WTC11 (cell line): Measurements from ENCODE around the gene CIBAR2. TPM values are rescaled to one million over a fixed set of nuclear protein-coding genes. Genes with fewer than 3 reads are reported as not detected.

Experiments used
- ATAC-seq: fragments of 200-7000 bp; cut with Tn5 transposase; 2 replicates; pipeline ENCODE4 v1.10.0; 2021; ENCODE audit warnings: mild to moderate bottlenecking, moderate library complexity
- CTCF ChIA-PET: fragments of 300-600 bp; sonication (Branson Sonifier 250); formaldehyde crosslinking; loops from one replicate; lab custom pipeline; 2021; ENCODE audit warnings: antibody characterized with exemption; lab: Charles Lee
- POLR2A ChIA-PET: fragments of 350-600 bp; sonication (Branson Sonifier 250); formaldehyde crosslinking; loops from one replicate; lab custom pipeline; 2021; ENCODE audit warnings: antibody characterized with exemption; lab: Charles Lee
- DNase-seq: peaks from one replicate; pipeline ENCODE4 v3.0.0; 2021; ENCODE audit warnings: low spot score
- H3K27ac Mint-ChIP-seq: 2 replicates; pipeline ENCODE4 v1.8.0; 2021; ENCODE audit warnings: mixed read lengths
- H3K27me3 Mint-ChIP-seq: 2 replicates; pipeline ENCODE4 v1.8.0; 2021; ENCODE audit warnings: low read depth, mild to moderate bottlenecking, moderate library complexity, mixed read lengths
- H3K36me3 Mint-ChIP-seq: 2 replicates; pipeline ENCODE4 v1.8.0; 2021; ENCODE audit warnings: mixed read lengths
- H3K4me1 Mint-ChIP-seq: 2 replicates; pipeline ENCODE4 v1.8.0; 2022; ENCODE audit warnings: mixed read lengths
- H3K4me3 Mint-ChIP-seq: 2 replicates; pipeline ENCODE4 v1.8.0; 2021; ENCODE audit warnings: mild to moderate bottlenecking, moderate library complexity, mixed read lengths
- H3K9me3 Mint-ChIP-seq: 2 replicates; pipeline ENCODE4 v1.8.0; 2021; ENCODE audit warnings: mixed read lengths
- CREB1 ChIP-seq: sonication (generic); formaldehyde crosslinking; IDR thresholded peaks from 2 replicates; pipeline ENCODE4 v1.8.0; 2023; ENCODE audit warnings: mild to moderate bottlenecking, missing genetic modification reagents
- ELF4 ChIP-seq: sonication (generic); formaldehyde crosslinking; IDR thresholded peaks from 2 replicates; pipeline ENCODE4 v1.8.1; 2022; ENCODE audit warnings: low read depth, mild to moderate bottlenecking, moderate library complexity, missing genetic modification reagents
- FOXJ3 ChIP-seq: sonication (generic); formaldehyde crosslinking; IDR thresholded peaks from 2 replicates; pipeline ENCODE4 v1.9.0; 2021; ENCODE audit warnings: missing genetic modification reagents, mild to moderate bottlenecking, borderline replicate concordance
- FOXP1 ChIP-seq: sonication (generic); formaldehyde crosslinking; IDR thresholded peaks from 2 replicates; pipeline ENCODE4 v1.8.0; 2022; ENCODE audit warnings: missing genetic modification reagents, mild to moderate bottlenecking, moderate library complexity, borderline replicate concordance
- GTF2I ChIP-seq: fragments of 250-450 bp; sonication (Bioruptor Pico); conservative IDR thresholded peaks from 2 replicates; pipeline ENCODE4 v1.4.0; 2021; ENCODE audit warnings: mild to moderate bottlenecking
- IRF2 ChIP-seq: sonication (generic); formaldehyde crosslinking; IDR thresholded peaks from 2 replicates; pipeline ENCODE4 v1.8.0; 2022; ENCODE audit warnings: low read depth, missing genetic modification reagents, borderline replicate concordance
- JUN ChIP-seq: sonication (generic); formaldehyde crosslinking; IDR thresholded peaks from 2 replicates; pipeline ENCODE4 v1.8.0; 2023; ENCODE audit warnings: mild to moderate bottlenecking, missing genetic modification reagents
- NFE2L1 ChIP-seq: sonication (generic); formaldehyde crosslinking; IDR thresholded peaks from 2 replicates; pipeline ENCODE4 v1.8.1; 2023; ENCODE audit warnings: missing genetic modification reagents
- ZNF121 ChIP-seq: sonication (generic); formaldehyde crosslinking; IDR thresholded peaks from 2 replicates; pipeline ENCODE4 v1.8.0; 2023; ENCODE audit warnings: missing genetic modification reagents
- ZNF219 ChIP-seq: sonication (generic); formaldehyde crosslinking; IDR thresholded peaks from 2 replicates; pipeline ENCODE4 v1.8.0; 2023; ENCODE audit warnings: missing genetic modification reagents, mild to moderate bottlenecking, borderline replicate concordance
- ZNF263 ChIP-seq: sonication (generic); formaldehyde crosslinking; IDR thresholded peaks from 2 replicates; pipeline ENCODE4 v1.8.1; 2022; ENCODE audit warnings: low read depth, mild to moderate bottlenecking, moderate library complexity, missing genetic modification reagents
- ZNF416 ChIP-seq: fragments of 250-450 bp; sonication (Bioruptor Pico); IDR thresholded peaks from 2 replicates; pipeline ENCODE4 v1.9.0; 2021; ENCODE audit warnings: mild to moderate bottlenecking, inconsistent platforms
- total RNA-seq: library from RNA; stranded (reverse); gene quantifications from 3 replicates; pipeline ENCODE4 v1.2.3, GENCODE V29; 2021
- TF ChIP-seq, protein P1 (sequence below): fragments of 250-450 bp; sonication (Bioruptor Pico); conservative IDR thresholded peaks from 2 replicates; pipeline ENCODE4 v1.9.0; 2021; ENCODE audit warnings: mild to moderate bottlenecking
- TF ChIP-seq, protein P2 (sequence below): sonication (generic); formaldehyde crosslinking; IDR thresholded peaks from 2 replicates; pipeline ENCODE4 v1.8.1; 2022; ENCODE audit warnings: missing genetic modification reagents, borderline replicate concordance
- TF ChIP-seq, protein P3 (sequence below): sonication (generic); formaldehyde crosslinking; conservative IDR thresholded peaks from 2 replicates; pipeline ENCODE4 v1.8.1; 2023; ENCODE audit warnings: mild to moderate bottlenecking, low read depth, missing genetic modification reagents, moderate library complexity
- TF ChIP-seq, protein P4 (sequence below): sonication (generic); formaldehyde crosslinking; IDR thresholded peaks from 2 replicates; pipeline ENCODE4 v1.8.0; 2022; ENCODE audit warnings: missing genetic modification reagents
- TF ChIP-seq, protein P5 (sequence below): sonication (generic); formaldehyde crosslinking; IDR thresholded peaks from 2 replicates; pipeline ENCODE4 v1.8.0; 2022; ENCODE audit warnings: mild to moderate bottlenecking, missing genetic modification reagents
- TF ChIP-seq, protein P6 (sequence below): sonication (generic); formaldehyde crosslinking; IDR thresholded peaks from 2 replicates; pipeline ENCODE4 v1.8.0; 2023; ENCODE audit warnings: missing genetic modification reagents
- TF ChIP-seq, protein P7 (sequence below): fragments of 250-450 bp; sonication (Bioruptor Pico); IDR thresholded peaks from 2 replicates; pipeline ENCODE4 v1.9.0; 2021; ENCODE audit warnings: mild to moderate bottlenecking
- TF ChIP-seq, protein P8 (sequence below): fragments of 250-450 bp; sonication (Bioruptor Pico); IDR thresholded peaks from 2 replicates; pipeline ENCODE4 v1.9.0; 2021; ENCODE audit warnings: mild to moderate bottlenecking, borderline replicate concordance

CIBAR2 gene
- total RNA-seq, 1 experiment from 2014 or later: not detected

DNA sequence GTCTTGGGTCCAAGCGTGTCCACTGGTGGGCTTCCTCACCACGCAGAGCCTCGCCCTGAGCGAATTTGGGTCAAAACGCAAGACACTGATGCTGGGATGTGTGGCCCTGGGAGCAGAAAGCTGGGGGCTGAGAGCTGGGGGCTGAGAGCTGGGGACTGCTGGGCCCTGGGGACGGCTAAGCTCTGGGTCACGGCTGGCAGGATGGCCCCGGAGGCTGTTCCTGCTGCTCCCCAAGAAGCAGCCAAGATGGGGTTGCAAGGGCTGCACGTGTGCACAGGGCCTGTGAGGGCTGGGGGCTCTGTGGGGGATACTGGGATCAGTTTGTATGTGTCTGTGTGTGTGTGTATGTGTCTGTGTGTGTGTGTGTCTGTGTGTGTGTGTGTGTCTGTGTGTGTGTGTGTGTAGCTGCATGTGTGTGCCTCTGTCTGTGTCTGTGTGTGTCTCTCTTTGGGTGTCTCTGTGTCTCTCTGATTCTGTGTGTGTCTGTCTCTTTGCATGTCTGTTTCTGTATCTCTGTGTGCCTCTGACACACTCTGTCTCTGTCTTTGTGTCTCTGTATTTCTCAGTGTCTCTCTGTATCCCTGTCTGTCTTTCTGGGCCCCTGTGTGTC is 38.2 kb upstream of the CIBAR2 start:
- Mint-ChIP-seq H3K4me3 (no peak overlapping the region), H3K27ac (peak overlapping the region; percentile 42; the same call in 1 of the 2 replicates), H3K27me3 (no peaks in the 10 kb centered on the region; the same call in 1 of the 2 replicates), H3K9me3 (no peaks in the 10 kb centered on the region), H3K4me1 (peaks cover 11% of the 10 kb centered on the region), H3K36me3 (no peaks in the 10 kb centered on the region)
- TF ChIP-seq FOXJ3 (CRISPR knock-in tag): no peak
- no peak for TF ChIP-seq ZNF219
- TF ChIP-seq, protein P1, sequence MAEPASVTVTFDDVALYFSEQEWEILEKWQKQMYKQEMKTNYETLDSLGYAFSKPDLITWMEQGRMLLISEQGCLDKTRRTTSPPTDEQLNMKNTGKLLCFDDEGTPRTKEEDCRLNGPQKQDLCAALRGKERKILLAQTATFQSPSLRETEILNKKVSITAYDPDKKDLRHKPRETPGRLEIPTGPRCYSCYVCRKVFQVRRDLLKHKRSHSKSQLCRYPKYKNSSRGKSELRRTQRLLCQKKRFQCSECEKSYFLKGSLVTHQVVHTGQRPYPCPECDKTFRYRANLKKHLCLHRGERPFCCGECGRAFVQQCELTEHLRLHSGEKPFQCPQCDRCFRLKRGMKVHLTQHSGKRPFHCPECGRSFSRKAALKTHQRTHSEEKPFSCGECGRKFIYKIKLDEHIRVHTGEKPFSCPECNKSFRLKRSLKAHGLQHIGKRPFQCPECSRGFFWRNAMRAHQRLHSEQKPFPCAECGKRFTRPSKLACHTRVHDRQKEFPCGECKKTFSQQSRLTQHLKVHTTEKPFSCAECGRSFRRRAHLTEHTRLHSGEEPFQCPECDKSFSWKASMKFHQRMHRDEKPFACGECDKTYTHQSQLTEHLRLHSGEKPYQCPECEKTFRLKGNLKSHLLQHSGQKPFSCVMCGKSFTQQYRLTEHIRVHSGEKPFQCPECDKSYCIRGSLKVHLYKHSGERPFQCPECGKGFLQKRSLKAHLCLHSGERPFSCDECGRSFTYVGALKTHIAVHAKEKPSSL (CRISPR knock-in tag): no peak
- TF ChIP-seq ZNF263 (CRISPR knock-in tag): no peak
- no peak for TF ChIP-seq ELF4 (CRISPR knock-in tag)
- TF ChIP-seq, protein P2, sequence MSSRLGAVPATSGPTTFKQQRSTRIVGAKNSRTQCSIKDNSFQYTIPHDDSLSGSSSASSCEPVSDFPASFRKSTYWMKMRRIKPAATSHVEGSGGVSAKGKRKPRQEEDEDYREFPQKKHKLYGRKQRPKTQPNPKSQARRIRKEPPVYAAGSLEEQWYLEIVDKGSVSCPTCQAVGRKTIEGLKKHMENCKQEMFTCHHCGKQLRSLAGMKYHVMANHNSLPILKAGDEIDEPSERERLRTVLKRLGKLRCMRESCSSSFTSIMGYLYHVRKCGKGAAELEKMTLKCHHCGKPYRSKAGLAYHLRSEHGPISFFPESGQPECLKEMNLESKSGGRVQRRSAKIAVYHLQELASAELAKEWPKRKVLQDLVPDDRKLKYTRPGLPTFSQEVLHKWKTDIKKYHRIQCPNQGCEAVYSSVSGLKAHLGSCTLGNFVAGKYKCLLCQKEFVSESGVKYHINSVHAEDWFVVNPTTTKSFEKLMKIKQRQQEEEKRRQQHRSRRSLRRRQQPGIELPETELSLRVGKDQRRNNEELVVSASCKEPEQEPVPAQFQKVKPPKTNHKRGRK (CRISPR knock-in tag): no peak
- TF ChIP-seq IRF2 (CRISPR knock-in tag): no peak
- TF ChIP-seq, protein P3, sequence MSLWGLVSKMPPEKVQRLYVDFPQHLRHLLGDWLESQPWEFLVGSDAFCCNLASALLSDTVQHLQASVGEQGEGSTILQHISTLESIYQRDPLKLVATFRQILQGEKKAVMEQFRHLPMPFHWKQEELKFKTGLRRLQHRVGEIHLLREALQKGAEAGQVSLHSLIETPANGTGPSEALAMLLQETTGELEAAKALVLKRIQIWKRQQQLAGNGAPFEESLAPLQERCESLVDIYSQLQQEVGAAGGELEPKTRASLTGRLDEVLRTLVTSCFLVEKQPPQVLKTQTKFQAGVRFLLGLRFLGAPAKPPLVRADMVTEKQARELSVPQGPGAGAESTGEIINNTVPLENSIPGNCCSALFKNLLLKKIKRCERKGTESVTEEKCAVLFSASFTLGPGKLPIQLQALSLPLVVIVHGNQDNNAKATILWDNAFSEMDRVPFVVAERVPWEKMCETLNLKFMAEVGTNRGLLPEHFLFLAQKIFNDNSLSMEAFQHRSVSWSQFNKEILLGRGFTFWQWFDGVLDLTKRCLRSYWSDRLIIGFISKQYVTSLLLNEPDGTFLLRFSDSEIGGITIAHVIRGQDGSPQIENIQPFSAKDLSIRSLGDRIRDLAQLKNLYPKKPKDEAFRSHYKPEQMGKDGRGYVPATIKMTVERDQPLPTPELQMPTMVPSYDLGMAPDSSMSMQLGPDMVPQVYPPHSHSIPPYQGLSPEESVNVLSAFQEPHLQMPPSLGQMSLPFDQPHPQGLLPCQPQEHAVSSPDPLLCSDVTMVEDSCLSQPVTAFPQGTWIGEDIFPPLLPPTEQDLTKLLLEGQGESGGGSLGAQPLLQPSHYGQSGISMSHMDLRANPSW (CRISPR knock-in tag): no peak
- no peak for TF ChIP-seq GTF2I (CRISPR knock-in tag)
- no peak for TF ChIP-seq ZNF416 (CRISPR knock-in tag)
- no peak for TF ChIP-seq CREB1 (CRISPR knock-in tag)
- TF ChIP-seq, protein P4, sequence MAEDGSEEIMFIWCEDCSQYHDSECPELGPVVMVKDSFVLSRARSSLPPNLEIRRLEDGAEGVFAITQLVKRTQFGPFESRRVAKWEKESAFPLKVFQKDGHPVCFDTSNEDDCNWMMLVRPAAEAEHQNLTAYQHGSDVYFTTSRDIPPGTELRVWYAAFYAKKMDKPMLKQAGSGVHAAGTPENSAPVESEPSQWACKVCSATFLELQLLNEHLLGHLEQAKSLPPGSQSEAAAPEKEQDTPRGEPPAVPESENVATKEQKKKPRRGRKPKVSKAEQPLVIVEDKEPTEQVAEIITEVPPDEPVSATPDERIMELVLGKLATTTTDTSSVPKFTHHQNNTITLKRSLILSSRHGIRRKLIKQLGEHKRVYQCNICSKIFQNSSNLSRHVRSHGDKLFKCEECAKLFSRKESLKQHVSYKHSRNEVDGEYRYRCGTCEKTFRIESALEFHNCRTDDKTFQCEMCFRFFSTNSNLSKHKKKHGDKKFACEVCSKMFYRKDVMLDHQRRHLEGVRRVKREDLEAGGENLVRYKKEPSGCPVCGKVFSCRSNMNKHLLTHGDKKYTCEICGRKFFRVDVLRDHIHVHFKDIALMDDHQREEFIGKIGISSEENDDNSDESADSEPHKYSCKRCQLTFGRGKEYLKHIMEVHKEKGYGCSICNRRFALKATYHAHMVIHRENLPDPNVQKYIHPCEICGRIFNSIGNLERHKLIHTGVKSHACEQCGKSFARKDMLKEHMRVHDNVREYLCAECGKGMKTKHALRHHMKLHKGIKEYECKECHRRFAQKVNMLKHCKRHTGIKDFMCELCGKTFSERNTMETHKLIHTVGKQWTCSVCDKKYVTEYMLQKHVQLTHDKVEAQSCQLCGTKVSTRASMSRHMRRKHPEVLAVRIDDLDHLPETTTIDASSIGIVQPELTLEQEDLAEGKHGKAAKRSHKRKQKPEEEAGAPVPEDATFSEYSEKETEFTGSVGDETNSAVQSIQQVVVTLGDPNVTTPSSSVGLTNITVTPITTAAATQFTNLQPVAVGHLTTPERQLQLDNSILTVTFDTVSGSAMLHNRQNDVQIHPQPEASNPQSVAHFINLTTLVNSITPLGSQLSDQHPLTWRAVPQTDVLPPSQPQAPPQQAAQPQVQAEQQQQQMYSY (CRISPR knock-in tag): no peak
- no peak for TF ChIP-seq NFE2L1
- TF ChIP-seq, protein P5, sequence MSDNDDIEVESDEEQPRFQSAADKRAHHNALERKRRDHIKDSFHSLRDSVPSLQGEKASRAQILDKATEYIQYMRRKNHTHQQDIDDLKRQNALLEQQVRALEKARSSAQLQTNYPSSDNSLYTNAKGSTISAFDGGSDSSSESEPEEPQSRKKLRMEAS: no peak
- no peak for TF ChIP-seq JUN
- TF ChIP-seq ZNF121 (CRISPR knock-in tag): no peak
- TF ChIP-seq FOXP1 (CRISPR knock-in tag): no peak
- TF ChIP-seq, protein P6, sequence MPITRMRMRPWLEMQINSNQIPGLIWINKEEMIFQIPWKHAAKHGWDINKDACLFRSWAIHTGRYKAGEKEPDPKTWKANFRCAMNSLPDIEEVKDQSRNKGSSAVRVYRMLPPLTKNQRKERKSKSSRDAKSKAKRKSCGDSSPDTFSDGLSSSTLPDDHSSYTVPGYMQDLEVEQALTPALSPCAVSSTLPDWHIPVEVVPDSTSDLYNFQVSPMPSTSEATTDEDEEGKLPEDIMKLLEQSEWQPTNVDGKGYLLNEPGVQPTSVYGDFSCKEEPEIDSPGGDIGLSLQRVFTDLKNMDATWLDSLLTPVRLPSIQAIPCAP: no peak
- TF ChIP-seq, protein P7, sequence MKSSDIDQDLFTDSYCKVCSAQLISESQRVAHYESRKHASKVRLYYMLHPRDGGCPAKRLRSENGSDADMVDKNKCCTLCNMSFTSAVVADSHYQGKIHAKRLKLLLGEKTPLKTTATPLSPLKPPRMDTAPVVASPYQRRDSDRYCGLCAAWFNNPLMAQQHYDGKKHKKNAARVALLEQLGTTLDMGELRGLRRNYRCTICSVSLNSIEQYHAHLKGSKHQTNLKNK (CRISPR knock-in tag): no peak
- TF ChIP-seq, protein P8, sequence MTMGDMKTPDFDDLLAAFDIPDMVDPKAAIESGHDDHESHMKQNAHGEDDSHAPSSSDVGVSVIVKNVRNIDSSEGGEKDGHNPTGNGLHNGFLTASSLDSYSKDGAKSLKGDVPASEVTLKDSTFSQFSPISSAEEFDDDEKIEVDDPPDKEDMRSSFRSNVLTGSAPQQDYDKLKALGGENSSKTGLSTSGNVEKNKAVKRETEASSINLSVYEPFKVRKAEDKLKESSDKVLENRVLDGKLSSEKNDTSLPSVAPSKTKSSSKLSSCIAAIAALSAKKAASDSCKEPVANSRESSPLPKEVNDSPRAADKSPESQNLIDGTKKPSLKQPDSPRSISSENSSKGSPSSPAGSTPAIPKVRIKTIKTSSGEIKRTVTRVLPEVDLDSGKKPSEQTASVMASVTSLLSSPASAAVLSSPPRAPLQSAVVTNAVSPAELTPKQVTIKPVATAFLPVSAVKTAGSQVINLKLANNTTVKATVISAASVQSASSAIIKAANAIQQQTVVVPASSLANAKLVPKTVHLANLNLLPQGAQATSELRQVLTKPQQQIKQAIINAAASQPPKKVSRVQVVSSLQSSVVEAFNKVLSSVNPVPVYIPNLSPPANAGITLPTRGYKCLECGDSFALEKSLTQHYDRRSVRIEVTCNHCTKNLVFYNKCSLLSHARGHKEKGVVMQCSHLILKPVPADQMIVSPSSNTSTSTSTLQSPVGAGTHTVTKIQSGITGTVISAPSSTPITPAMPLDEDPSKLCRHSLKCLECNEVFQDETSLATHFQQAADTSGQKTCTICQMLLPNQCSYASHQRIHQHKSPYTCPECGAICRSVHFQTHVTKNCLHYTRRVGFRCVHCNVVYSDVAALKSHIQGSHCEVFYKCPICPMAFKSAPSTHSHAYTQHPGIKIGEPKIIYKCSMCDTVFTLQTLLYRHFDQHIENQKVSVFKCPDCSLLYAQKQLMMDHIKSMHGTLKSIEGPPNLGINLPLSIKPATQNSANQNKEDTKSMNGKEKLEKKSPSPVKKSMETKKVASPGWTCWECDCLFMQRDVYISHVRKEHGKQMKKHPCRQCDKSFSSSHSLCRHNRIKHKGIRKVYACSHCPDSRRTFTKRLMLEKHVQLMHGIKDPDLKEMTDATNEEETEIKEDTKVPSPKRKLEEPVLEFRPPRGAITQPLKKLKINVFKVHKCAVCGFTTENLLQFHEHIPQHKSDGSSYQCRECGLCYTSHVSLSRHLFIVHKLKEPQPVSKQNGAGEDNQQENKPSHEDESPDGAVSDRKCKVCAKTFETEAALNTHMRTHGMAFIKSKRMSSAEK: no peak
- POLR2A ChIA-PET: no interaction called here
- CTCF ChIA-PET: interaction anchor here (1.5 to 1.8 kb wide), 2 partner anchors 36 to 147 kb away, joined by 3 to 10 read pairs; no protein-coding TSS in a partner anchor
- DNase-seq: no peak
- no peak for ATAC-seq
